GM18511 (cell line): ENCODE data around the gene MPC2.

Experiments used
- ATAC-seq: cut with Tn5 transposase; IDR thresholded peaks from one replicate; pipeline ENCODE4 v1.9.1; 2021; ENCODE audit warnings: mild to moderate bottlenecking, moderate library complexity; ENCODE audit not compliant: unreplicated experiment

Gene MPC2

GRCh38 chr1:167936930-167937708, at the start of gene MPC2:
Gene MPC2 (minus strand): TSS chr1:167937072. CDS start chr1:167935841, 1,231 bp downstream.
- peak; percentile 25 for ATAC-seq

GRCh38 chr1:167984886-167985489, 48.1 kb upstream of the MPC2 start:
- ATAC-seq = no peak

GRCh38 chr1:167983797-167984420, 47.0 kb upstream of the MPC2 start:
- ATAC-seq = no peak

GRCh38 chr1:167981933-167982332, 45.1 kb upstream of the MPC2 start:
- no peak for ATAC-seq

- ATAC-seq = no peak
These were observed 40.4 kb upstream of the MPC2 start for GRCh38 chr1:167977245-167977644.

- ATAC-seq = no peak
These were observed 37.8 kb upstream of the MPC2 start for GRCh38 chr1:167974698-167975097.

GRCh38 chr1:167973832-167974231, 37.0 kb upstream of the MPC2 start:
- ATAC-seq = no peak

GRCh38 chr1:167968569-167968968, 31.7 kb upstream of the MPC2 start:
- no peak for ATAC-seq

GRCh38 chr1:167966050-167966449, 29.2 kb upstream of the MPC2 start:
- no peak for ATAC-seq

- no peak for ATAC-seq
These were observed 27.8 kb upstream of the MPC2 start for GRCh38 chr1:167964646-167965045.

GRCh38 chr1:167957710-167958109, 20.8 kb upstream of the MPC2 start:
- no peak for ATAC-seq

GRCh38 chr1:167955915-167956314, 19.0 kb upstream of the MPC2 start:
- ATAC-seq = no peak

GRCh38 chr1:167950569-167950968, 13.7 kb upstream of the MPC2 start:
- no peak for ATAC-seq

GRCh38 chr1:167949785-167950184, 12.9 kb upstream of the MPC2 start:
- no peak for ATAC-seq

- no peak for ATAC-seq
These were observed 10.9 kb upstream of the MPC2 start for GRCh38 chr1:167947733-167948132.

GRCh38 chr1:167943541-167943940, 6.7 kb upstream of the MPC2 start:
- no peak for ATAC-seq

- no peak for ATAC-seq
These were observed 3.4 kb upstream of the MPC2 start for GRCh38 chr1:167940264-167940663.

GRCh38 chr1:167938080-167938636, 1.3 kb upstream of the MPC2 start:
- no peak for ATAC-seq

GRCh38 chr1:167937709-167938010, 788 bp upstream of the MPC2 start:
- no peak for ATAC-seq

GRCh38 chr1:167936068-167936929, 573 bp downstream of the MPC2 start, which contains the start of gene DCAF6:
Gene DCAF6 (plus strand): TSS chr1:167936683. CDS start chr1:167936912, 229 bp downstream.
- ATAC-seq = peak; percentile 80
